Epithelial cell of prostate (primary cell): ENCODE measurements around the gene TBC1D22A.

Experiments used
- DNase-seq: peaks from one replicate; pipeline ENCODE4 v3.0.0-alpha.2; 2011; ENCODE audit warnings: low read depth, low spot score
- H3K27ac ChIP-seq: fragments of 450-650 bp; 2 replicates; pipeline ENCODE4 v1.5.1; 2017; ENCODE audit warnings: mild to moderate bottlenecking

TBC1D22A gene

DNA sequence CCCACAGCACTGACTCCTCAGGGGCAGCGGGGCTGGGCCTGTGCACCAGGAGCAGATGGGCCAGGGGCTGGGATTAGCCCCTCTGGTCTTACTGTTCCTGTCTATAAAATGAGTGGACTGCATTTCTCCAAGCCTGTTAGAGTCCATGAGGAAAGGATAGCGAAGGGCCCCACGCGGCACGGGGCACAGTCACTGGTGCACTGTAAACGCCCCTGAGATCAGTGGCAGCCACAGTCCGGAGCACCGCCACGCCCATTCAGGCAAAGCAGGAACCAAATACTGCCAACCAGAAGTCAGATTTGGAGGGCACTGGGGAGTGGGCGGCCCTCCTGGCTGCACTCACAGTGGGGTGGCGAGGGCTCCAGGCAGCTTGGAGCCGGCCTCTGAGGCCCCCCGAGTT lies 387.5 kb downstream of the TBC1D22A start:
- no peak for DNase-seq
- H3K27ac ChIP-seq = no peak overlapping the region

DNA sequence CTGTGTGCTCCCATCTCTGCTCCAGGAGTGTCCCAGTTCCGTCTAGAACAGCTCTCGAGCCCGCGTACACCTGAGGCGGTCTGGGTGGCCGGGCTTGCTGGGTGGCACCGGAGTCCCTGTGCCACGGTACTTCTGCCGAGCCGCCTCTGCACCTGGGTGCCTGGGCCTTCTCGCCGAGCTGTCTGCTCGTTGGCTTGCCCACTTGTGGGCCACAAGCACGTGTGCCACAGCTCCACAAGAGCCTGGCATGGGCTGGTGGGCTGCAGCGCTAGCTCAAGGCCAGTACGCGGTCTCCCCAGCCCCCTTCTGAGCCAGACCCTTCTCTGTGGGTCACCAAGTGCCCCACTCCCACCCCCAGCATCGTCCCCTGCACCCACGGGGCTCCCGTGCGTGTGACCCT lies 388.0 kb downstream of the TBC1D22A start:
- no peak for DNase-seq
- no peak overlapping the region for H3K27ac ChIP-seq

DNA sequence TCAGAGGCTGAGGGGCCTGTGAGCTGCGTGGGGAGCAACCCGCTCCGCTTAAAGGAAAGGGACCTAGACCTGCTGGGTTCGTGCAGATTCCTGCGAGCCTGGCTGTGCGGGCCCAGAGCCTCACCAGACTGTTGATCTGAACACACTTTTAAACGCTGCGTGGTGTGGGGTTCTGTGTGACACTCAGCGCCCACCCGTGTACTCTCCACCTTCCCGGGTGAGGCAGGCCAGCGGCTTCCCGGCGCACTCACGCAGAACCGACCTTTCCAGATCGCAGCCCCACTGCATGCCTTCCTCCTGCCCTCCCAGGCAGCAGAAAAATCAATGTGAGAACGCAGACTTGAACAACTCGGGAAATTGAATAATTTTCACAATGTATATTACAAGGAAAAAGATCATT lies 388.6 kb downstream of the TBC1D22A start:
- H3K27ac ChIP-seq = no peak overlapping the region
- no peak for DNase-seq

DNA sequence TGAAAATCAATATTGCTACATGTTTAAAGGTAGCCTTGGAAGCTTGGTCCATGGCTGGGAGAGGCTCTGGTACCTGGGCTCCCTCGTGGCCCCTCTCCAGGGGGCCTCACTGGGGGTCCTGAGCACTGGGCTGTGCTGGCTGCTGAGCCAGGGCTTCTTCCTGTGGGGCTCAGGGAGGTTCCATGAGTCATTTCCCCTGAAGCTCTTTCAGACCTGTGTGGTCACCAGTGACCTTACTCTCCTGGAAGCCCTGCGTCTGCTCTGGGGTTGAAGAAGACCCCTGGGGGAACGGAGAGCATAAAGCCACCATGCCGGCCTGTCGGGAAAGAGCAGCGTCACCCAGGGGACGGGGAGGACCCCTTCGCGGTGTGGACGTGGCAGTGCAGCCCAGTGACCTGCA lies 389.0 kb downstream of the TBC1D22A start:
- DNase-seq = no peak
- no peak overlapping the region for H3K27ac ChIP-seq

DNA sequence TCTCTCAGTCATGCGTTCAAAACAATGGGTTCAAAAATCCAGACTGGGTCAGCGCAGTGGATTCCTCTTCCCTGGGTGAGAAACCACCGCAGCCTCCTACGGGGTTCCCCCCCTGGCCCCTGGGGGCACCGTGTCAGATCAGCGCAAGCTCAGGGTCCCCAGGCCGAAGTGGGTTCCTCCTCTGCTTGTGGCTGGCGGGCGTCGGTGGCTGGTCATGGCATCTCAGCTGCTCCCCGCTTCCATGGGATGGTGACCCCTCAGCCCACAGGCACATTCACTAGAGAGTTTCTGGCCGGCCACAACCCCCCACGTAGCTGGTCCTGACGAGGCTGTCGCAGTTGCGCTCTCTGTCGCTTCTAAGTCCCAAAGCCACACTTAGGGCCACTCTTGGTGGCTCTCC lies 389.8 kb downstream of the TBC1D22A start:
- no peak overlapping the region for H3K27ac ChIP-seq
- no peak for DNase-seq

DNA sequence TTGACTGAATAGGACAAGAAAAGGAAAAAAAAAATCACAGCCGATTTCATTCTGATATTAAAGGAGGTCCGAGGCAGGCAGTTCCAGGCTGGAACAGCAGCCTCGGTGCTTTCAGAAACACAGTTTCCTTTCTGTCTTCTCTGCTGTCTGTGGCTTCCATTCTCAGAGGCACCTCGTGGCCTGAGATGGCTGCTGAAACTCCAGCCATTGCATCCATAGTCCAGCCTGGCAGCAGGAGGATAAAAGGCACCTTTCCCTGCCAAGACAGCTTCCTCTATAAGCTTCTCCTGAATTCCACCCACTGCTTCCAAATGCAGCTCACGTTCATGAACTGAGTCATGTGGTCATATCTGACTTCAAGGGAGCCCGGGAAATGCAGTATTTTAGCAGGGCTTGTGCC lies 390.5 kb downstream of the TBC1D22A start:
- H3K27ac ChIP-seq = no peak overlapping the region
- no peak for DNase-seq

DNA sequence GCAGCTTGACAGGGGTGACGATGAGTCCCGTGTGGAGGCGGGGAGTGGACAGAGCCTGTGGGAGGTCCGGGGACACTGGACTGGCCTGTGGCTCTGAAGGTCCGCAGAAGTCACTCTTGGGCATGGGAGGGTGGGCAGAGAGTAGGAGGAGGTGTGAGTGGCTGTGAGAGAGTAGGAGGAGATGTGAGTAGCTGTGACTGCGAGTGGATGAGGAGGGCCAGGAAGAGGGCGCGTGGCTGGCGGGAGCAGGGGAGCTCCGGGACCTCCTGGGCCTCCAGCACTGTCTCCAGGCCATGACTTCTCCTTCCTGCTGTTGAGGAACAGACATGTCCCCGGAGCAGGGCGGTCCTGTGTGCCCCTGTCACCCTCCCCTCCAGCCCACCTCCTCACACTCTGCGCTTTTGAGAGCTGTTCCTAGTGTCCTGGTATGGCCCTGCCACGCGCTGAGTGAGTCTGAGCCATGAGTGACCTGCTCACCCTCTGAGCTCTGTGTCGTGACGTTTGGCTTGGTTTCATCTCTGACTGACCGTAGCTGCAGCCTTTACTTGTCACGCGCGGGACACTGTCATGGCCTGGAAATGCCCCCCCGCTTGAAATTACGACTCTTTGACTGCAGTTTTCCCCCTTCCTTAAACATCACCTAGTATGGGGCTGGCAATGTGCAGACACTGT lies 391.5 kb downstream of the TBC1D22A start:
- no peak for DNase-seq
- no peak overlapping the region for H3K27ac ChIP-seq

DNA sequence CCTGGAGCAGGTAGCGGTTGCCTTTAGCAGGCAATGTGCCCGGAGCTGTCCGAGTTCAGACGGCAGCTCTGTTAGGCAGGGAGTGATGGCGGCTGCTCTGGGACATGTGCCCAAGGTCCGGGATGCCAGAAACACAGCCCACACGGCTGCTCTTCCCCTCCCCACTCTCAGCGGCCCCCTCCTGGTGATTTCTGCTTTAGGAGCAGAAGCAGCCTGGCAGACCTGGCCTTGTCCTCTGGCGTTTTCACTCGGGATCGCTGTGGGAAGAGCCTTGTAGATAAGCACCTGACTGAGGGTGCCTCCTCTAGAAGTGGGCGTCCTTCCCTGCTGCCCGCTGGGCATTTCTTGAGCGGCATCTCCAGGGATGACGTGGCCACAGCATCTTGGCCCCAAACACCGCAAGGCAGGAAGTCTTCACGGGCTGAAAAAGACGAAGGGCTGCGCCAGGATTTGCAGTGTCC lies 392.2 kb downstream of the TBC1D22A start:
- DNase-seq = no peak
- no peak overlapping the region for H3K27ac ChIP-seq

DNA sequence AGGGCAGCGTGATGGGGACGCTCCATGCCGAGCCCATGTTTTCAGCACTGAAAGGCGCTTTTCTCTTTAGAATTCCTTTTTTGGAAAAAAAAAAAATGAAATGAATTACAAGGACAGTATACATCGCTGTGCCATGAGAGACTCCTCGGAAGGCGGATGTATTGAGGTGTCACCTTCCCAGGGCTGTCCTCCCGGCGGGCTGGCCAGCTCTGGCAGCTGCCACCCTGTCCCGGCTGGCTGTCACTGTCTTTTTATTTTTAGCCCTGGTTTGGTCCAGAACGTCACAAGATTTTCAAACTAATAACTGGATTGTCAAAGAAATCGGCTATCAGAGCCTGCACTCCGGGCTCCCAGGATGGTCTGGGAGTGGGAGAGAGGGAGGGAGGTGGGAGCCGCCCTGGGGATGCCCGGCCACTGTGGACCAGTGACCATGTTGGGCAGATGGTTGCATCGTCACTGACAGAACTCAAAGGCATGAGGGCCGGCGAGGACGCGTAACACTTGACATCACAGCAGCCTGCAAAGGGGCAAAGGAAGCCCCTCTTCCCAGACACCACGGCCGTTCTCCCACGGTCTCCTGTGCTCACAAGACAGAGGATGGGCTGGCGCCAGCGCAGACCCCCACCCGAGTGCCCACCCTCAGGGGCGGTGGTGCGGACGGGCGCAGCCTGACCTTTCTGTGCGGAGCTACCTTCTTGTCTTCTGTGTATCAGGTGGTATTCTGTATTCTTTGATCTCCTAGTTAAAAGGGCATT lies 392.9 kb downstream of the TBC1D22A start:
- no peak for DNase-seq

DNA sequence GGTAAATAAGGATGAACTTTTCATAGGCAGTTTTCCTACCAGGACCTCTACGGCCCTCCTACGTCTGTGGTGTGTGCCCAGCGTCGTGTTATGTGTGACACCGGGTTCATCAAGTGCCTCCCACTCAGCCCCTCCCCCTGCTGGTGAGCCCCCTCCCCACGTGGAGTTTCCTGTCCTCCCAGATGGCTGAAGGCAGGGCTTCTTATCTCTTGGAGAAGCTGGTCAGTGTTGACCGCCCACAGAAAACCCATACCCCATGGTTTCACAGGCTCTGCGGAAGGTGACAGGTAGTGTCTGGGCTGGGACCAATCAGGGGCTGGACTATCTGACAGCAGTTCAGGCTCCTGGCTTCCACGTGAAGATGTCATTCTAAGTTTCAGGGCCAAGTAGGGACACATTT lies 393.5 kb downstream of the TBC1D22A start:
- no peak overlapping the region for H3K27ac ChIP-seq
- no peak for DNase-seq

More for the DNA sequence above, 392.9 kb downstream of the TBC1D22A start:
- H3K27ac ChIP-seq = no peak overlapping the region

DNA sequence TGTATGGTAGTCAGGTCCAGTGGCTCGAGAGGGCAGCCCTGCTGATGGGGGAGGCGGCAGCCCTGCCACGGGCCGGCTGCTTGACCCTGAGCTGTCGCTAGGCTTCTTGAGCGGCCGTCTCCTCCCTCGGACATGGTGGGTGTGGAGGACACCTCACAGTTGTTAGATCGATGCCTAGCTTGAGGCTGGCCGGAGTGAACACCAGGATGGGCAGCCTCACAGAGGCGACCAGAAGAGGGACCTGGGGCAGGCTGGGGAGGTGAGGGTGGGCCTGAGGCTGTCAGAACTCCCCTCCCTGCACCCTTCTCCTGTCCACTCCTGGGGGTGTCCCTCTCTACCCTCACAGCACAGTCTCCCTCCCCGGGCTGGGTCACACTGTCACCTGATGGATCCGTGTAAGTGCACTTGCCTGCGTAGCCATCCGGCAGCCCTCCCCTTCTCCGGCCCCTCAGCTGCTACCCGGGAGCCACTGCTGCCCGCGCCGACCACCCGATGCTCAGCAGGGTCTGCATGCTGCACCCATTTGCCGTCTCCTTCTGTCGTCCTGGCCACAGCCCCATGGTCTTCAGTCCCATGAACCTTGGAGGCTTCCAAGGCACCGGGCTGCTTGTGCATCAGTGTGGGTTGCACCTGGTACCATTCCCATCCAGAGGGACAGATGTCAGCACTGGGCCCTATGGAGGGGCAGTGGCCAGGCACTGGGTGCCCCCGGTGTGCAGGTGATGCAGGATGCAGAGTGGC lies 394.1 kb downstream of the TBC1D22A start:
- no peak for DNase-seq
- no peak overlapping the region for H3K27ac ChIP-seq

DNA sequence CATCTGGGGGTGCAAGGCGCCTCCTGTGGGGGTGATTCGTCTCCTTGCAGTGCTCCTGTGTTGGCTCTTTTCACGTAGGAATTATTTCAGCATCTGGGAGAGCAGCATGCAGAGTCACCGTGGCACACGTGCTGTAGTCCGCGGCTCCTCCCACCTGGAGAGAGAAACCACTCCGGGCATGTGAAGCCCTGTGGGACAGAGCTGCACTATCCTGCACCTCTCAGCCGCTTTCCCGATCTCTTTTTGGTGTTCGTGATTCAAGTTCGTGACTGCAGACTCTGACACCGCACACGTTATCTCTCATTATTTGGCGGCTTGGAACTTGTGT lies 394.6 kb downstream of the TBC1D22A start:
- no peak overlapping the region for H3K27ac ChIP-seq
- DNase-seq = no peak

DNA sequence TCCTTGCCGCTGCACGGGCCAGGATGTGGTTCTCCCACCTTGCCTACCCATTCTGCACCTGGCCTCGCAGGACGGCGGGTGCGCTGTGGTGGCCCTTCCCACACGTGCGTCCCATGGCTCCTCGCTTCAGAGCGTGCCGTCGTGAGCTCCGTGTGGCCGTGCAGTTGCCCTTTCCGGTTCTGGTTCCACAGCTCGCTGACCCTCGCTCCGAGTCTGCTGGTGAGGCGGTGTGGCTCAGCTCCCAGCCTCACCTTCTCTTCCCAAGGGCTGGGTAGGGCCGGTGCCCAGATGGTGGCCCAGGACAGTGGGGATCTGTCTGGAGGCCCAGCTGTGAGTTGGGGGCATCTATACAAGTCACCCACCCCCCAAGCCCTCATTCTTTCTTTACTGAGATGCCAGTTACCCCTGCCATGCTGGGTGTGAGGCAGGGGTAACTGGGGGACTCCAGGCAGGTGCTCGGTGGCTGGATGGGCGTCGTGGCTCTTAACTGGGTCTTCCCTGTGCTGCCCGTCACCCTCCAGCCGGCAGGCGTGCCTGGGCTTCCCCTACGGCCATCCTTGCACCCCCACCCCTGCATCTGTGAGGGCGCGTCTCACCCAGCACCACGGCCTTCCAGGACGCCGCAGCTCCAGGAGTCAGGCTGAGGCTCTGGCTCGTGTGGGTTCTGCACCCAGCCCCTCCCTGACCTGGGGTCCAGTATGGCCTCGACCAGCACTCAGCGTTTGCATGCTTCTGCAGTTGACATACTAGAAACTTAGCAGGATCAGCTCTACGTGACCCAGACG lies 395.2 kb downstream of the TBC1D22A start:
- DNase-seq = no peak
- no peak overlapping the region for H3K27ac ChIP-seq

DNA sequence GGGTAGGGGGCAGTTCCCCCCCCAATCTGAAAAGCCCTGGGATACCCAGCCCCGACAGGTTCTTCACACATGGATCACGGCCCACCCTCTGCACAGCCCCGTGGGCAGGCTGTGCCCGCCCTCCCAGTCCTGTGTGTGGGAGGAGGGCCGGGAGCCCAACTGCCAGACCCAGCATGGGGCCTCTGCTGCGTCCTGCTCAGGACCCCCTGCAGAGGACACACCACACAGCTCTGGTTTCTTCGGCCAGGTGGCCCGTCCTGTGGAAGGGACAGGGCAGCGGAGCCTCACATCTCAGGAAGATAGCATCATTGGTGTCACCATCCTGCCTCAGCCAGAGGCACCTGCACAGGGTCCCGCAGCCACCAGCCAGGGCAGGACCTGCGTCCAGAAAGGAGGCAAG lies 396.0 kb downstream of the TBC1D22A start:
- no peak for DNase-seq

DNA sequence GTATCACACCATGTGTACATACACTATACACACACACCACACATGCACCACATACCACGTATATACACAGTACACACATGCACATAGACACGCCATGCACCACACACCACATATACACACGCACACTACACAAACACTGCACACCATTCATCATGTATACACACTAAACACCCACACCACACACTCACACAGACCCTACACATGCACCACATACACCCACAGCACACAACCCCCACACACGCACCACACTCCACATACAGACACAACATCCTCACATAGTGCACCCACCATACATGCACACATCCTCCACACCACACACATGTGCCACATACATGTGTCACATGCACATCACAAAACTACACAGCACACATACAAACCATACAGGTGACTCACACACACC lies 397.1 kb downstream of the TBC1D22A start:
- DNase-seq = no peak
- H3K27ac ChIP-seq = no peak overlapping the region

More for the DNA sequence above, 396.0 kb downstream of the TBC1D22A start:
- no peak overlapping the region for H3K27ac ChIP-seq

DNA sequence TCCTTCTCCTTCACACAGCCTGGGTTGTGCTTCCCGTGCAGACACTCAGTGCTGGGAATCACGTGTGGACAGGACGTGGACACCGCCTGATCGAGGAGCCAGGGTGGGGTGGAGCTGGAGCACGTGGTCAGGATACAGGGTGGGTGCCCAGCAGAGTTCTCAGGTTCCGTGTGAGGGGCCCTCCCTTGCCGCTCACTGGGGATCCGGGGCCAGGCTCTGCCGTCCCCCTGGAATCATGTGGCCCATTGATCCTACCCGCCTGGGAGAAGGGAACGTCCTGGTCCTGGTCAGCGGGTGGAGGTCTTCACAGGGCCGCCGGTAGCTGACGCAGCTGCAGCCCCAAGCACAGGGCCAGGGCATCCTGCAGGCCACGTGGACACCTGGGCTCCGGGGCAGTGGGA lies 397.7 kb downstream of the TBC1D22A start:
- no peak for DNase-seq
- no peak overlapping the region for H3K27ac ChIP-seq

DNA sequence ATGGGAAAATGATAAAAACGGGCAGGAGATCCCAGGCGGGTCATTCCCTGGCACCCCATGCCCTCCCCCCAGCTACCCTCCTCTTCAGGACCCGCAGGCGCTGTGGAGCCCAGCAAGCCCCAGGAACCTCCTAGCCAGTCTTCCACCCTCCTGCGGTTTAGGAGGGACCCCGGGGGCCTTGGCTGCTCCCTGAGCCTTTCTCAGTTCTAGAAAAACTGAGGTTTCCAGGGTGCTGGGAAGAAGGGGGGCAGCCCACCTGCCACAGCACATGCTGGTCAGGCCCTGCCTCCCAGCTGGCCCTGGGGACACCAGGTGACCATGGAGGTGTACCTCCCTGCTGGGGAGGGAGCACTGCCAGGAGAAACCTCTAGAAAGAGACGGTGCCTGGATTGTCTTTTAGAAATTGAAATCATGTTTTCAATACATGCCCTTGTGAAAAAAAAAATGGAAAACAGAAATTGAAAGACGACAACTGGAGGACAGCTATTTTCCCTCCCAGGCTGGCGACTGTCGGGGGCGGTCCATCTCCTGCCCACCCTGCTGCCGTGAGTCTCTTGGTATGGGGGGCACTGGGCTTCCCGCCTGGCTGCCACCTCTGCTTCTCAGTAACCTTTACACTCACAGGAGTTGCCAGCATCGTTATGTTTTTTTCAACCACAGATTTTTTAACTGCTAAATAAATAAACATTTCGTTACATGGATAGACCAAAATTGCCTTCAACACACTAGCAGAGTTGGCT lies 398.5 kb downstream of the TBC1D22A start:
- no peak for DNase-seq

DNA sequence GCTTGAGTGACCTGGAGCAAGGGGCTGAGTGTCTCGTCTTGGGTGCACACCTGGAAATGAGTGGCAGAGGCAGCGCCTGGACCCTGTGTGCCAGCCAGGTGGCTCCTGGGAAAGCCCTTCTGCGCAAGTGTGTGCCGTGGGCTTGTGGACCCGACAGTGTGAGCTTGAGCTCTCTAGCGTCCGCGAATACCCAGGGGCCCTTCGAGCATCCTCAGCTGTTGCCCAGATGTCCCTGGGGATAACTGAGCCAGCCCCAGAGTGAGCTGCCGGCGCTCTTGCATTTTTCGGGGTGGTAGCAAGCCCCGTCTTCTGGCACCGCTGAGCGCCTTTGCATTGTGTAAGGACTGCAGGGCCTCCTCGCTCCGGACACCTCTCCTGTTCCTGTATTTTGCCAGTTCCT lies 399.2 kb downstream of the TBC1D22A start:
- DNase-seq = no peak
- no peak overlapping the region for H3K27ac ChIP-seq

More for the DNA sequence above, 398.5 kb downstream of the TBC1D22A start:
- H3K27ac ChIP-seq = no peak overlapping the region

DNA sequence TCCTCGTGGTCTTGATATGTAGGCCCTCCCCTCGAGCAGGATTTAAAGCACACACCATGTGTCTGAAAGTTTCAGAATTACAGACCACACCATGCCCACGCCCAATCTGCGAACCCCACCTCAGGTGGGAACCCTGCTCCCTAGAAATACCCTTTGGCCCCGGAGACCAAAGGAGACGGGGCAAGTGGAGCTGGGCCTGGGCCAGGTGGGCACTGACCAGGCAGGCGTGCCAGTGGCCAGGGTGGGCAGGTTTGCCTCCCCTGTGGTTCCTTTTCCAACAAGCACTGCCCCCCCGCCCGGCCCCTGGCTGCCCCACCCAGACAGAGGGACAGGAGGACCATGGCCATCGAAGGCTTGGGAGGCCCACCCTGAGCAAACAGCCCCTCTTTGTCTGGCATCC lies 400.4 kb downstream of the TBC1D22A start:
- no peak for DNase-seq
- H3K27ac ChIP-seq = no peak overlapping the region

DNA sequence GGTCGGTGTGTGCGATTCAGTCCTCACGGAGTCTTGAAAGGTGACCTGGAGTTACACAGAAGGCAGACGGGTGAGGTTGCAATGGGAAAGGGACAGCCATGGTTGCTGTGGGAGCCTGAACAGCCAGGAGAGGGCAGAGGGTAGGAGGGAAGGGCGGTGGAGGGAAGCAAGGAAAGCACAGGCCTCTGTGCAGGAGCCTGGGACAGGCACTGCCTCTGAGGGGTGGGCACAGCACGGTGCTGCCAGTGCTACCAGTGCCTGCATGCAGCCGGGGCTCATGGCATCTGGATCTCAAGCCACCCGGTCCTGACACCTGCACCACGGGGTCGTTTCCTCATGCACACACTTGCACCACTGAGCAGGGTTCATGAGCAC lies 401.0 kb downstream of the TBC1D22A start:
- no peak for DNase-seq
- no peak overlapping the region for H3K27ac ChIP-seq
